NCI-H2029 (cell line): Measurements from ENCODE around the gene TSPAN9.

ENCODE experiments used
- DNase-seq: peaks from one replicate; lab custom pipeline; 2025; lab: John Stamatoyannopoulos, UW

TSPAN9 gene

GRCh38 chr12:3275171-3276041 is 198.2 kb downstream of the TSPAN9 start:
- DNase-seq: peak; percentile 46

GRCh38 chr12:3276226-3276625 is 199.0 kb downstream of the TSPAN9 start:
- no peak for DNase-seq

DNA sequence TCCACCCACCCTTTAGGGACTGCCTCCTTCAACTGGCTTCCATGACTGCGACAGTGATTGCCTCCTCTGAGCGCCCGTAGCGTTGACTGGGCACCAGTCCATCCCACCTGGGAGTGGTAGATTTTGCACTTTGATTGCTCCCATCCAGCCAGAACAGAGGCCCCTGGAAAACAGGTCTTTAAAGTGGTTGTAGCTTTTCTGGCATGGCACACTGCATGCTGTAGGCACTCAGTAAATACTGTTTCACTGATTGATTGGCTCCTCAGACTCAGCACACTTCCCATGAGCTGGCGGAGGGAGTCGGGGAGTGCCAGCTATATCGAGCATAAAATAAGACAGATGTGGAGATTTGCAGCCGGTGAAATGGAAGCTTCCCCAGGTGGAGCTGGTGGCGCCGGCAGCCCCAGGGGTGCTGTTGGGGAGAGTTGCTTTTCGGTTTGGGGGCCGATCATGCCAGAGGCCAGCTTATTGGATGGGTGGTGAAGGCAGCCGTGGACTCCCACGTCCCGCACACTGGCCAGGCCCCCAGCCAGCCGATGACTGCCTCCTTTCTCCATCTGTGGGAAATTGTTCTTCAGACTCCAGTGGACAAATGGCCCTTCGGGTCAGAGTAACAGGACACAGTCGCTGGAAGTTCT is 200.2 kb downstream of the TSPAN9 start:
- DNase-seq: no peak

GRCh38 chr12:3278681-3279414 is 201.7 kb downstream of the TSPAN9 start:
- no peak for DNase-seq

- DNase-seq: no peak
These were observed 202.2 kb downstream of the TSPAN9 start for GRCh38 chr12:3279415-3279780.

DNA sequence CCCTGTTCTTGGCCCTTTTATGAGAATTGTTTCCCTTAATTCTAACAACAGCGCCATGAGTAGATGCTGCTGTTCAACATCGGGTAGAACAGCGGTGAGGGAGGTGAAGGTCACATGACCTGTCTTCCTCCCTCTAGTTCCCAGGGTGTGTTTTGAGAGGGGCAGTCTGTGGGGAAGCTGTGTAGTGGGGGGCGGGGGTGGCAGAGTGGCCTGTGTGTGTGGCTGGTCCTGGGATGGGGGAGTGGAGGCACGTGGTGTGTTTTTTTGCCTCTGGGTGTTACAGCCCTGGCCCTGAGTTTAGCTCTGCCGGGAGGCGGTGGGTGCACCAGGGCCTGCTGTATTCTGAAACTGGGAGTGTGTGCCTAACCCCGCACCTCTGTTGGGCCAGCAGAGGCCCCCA is 202.7 kb downstream of the TSPAN9 start:
- no peak for DNase-seq

DNA sequence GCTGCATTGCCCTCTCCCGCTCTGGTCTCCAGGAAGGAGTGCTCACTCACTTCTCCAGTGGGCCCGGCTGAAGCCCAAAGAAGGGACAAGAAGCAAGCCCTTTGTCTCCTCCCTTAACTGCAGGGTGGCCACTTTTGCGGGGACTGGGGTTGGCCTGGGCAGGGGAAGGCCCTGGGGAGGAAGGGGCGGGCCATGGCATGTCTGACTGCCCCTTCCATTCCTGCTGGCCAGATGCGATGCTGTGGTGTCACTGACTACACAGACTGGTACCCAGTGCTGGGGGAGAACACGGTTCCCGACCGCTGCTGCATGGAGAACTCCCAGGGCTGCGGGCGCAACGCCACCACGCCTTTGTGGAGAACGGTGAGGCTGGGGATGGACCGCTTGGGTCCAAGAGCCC is 203.8 kb downstream of the TSPAN9 start:
- no peak for DNase-seq

DNA sequence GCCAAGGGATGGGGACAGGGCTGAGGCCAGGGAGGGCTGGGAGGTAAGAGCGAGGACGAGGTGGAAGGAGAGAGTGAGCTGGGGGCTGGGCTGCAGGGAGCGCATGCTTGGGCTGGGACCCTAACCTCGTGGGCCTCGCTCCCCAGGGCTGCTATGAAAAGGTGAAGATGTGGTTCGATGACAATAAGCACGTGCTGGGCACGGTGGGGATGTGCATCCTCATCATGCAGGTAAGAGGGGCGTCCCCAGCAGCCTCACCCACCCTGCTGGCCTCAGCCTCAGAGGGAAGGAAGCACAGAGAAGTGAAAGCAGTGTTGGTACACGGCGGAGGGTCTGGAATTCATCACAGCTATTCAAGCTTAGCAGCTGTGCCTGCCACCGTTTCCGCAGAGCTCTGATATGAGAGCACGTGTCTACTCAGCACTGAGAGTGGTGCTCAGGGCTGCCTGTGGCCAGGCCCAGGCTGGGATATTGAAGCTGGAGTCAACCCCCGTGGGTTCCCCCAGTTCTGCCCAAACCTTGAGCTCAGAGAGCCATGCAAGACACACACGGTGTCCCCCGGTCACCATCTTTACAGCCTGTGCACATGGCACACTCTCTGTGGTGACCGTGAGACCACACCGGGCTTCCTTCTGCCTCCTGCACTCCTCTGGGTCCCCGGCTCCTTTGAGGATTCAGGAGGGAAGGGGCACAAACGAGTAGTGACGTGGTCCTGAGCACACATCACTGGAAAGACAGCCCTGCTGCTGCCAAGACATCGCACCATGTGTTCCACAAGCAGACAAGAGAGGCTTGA is 204.6 kb downstream of the TSPAN9 start:
- DNase-seq: no peak

GRCh38 chr12:3282384-3282670 is 205.1 kb downstream of the TSPAN9 start:
- no peak for DNase-seq

DNA sequence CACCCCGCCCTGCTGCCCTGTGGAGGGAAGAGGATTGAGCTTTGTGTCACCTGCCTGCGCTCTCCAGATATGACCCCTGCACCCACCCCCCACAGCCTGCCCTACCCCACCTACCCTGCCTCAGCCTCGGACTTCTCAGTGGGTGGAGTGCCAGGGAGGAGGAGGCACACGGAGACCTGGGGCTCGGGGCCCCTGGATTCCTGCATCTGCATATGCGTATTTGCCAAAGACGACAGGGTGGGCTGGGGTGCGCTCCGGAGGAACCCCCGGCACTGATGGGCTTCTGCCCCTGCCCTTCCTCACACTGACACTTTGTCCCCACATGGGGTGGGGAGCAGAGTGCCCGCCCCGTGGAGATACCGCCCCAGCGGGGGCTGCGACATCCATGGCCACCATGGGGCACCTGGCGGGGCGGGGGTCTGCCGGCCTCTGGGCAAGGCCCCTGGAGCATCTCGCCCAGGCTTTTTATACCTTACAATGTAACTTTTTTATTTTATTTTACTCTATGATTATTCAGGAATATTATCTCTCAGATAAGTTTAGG is 206.0 kb downstream of the TSPAN9 start:
- DNase-seq: no peak

GRCh38 chr12:3284405-3284804 is 207.2 kb downstream of the TSPAN9 start:
- DNase-seq: no peak

DNA sequence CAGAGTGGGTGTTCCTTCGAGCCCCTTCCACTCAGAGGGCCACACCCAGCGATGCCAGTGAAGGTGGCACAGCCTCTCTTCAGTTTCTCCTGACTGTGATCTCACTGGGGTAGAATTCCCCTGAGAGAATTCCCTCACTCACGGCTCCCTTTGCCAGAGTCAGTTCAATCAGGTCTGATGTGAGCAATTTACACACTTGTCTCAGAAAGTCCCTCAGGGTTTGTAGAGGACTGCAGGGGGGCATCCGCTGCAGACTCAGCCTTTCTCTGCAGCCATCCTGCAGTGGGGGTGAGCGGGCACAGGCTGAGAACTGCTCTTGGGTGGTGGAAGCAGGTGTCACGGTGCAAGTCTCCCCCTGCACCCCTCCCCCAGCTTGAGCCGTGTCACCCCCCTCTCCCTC is 208.4 kb downstream of the TSPAN9 start:
- DNase-seq: no peak

GRCh38 chr12:3288690-3289089 is 211.5 kb downstream of the TSPAN9 start:
- DNase-seq: no peak

DNA sequence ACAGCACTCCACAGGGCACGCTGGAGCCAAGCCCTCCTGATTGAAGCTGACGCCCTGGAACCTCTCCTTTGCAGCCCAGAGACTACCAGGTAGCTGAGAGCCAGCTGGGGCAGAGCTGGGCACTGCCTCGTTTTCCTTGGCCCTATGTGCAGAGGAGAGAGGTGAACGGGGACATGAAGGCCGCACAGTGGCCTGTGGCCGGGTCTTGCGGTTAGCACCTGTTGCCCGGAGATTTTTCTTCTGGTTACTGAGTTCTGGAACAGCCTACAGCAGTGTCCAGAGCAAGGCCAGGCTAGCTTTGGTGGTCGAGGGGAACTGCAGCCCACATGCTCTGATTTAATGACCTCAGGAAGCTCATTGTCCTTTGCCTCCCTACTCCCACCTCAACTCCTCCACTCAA is 212.5 kb downstream of the TSPAN9 start:
- no peak for DNase-seq

DNA sequence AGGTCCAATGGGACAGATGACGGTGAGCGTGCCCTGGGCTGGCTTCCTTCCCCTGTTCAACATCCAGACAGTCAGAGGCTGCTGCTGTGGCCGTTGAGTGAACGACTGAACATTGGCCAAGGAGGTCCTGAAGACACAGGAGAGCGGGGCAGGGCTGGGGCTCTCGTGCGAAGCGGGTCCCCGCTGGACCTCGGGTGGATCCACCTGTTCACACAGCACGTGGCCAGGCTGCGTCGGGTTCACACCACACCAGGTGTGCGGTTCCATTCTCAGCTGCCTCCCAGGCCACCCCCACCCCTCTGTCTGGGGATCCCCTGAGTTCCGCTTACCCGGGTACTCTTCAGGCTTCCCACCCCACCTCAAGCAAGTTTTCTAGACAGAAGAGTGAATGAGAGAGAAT is 214.8 kb downstream of the TSPAN9 start:
- DNase-seq: no peak

GRCh38 chr12:3292677-3293412 is 215.7 kb downstream of the TSPAN9 start:
- DNase-seq: no peak

- no peak for DNase-seq
These were observed 216.4 kb downstream of the TSPAN9 start for GRCh38 chr12:3293446-3294161.

- no peak for DNase-seq
These were observed 217.3 kb downstream of the TSPAN9 start for GRCh38 chr12:3294481-3294911.

DNA sequence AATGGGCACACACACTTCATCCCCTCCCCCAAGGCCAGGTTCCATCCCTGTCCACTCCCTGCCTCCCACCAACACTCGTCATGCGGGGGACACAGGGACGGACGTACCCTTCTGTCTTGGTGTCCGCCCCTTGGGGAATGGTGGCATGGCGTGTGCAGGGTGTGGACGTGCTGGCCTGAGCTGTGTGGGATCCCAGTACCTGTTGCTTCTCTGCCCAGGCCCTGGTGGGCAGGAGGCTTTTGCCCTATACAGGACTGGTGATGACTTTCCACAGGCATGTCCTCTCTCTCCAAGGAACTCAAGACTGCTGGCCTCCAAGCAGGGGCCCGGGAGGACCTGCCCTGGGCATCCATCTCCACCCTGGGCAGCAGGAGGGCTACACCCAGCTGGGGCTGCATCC is 218.0 kb downstream of the TSPAN9 start:
- no peak for DNase-seq

DNA sequence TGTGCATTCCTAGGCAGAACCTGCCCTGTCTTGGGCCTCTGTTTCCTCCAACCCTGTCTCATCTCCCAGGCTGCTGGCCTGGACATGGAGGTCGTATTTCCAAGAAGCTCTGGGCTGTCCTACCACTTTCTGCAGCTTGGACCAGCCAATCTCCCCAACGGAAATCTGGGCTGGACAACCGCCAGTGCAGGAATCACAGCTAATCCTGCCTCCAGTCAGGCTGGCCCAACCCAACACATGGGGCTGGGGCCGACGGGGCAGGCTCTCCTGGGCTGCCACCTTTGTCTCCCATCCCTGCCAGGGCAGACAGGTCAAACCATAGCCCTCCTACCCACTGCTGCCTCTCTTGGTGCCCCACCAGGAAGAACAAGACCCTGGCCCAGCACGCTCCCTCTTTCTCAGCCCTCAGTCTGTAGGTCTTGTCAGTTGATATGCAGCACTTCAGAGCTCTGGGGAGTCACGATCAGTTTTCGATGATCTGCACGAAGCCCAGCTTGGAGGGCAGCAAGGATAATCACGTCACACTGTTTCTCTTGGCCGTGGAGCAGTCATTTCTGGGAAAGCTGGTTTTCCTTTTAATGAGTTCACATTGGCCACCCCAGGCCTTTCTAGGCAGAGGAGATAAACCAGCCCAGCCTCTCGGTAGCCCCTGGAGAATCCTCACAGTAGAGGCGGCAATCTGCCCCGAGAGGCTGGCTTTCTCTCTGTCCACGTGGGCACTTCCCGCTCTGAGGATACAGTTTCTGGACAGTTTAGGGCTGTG is 218.6 kb downstream of the TSPAN9 start:
- no peak for DNase-seq
